HPDE6-E6E7 (cell line): Measurements from ENCODE around the gene POLD3.
"Not testable (repeated sequence)": the region's sequence is repeated elsewhere in the genome, so short reads cannot be mapped to it uniquely, and the experiment has no call there.

Experiments
- DNase-seq: peaks from one replicate; pipeline ENCODE4 v3.0.0; 2011; ENCODE audit warnings: missing footprints; ENCODE audit errors: extremely low spot score

POLD3 gene

DNA sequence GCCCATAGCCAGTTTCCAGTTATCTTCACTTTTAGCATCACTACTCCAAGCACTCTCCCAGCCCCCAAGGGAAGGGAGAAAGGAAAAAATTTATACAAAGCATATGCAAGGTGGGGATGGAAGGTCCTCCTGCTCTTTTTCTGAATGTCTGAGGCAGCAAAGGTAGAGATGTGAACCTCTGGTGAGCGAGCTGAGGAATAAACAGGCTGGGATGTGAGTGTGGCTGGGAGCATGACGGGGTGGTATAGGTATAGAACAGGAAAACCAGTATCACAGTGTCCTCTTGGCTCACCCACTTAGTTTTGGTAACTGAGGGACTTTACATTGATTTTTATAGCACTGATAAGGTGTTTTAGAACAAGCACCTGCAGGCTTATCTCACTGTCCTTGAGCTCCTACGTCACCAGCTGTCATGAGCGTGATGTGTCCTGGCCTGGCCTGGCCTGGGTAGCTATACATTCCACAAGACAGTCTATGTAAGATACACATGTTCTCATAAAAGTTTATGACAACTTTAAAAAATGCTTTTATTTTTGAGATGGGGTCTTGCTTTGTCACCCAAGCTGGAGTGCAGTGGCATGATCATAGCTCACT is 10.3 kb upstream of the POLD3 start:
- no peak for DNase-seq

GRCh38 chr11:74583024-74583624 is 9.3 kb upstream of the POLD3 start:
- no peak for DNase-seq

- not testable (repeated sequence) for DNase-seq
These were observed 1.9 kb upstream of the POLD3 start for GRCh38 chr11:74590492-74590891.

- no peak for DNase-seq
These were observed 330 bp upstream of the POLD3 start for GRCh38 chr11:74592063-74592440.

DNA sequence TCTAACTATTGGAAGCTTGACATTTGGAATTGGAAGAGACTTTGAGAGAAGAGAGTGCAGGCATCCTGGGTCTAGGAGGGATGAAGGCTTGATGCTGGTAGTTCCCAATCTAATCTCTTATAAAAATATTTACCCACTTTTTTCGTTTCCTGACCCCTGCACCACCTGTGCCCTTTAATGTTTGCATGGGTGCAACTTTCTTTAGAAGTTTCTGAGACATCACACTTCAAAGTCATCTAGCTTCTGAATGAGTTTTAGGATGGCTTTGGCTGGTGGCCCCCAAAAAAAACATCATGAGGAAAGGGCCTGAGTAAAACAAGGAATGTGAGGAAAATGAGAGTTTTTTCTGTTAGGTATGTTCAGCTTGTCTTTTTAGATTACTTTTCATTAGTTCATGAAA is 1.1 kb downstream of the POLD3 start:
- no peak for DNase-seq

- no peak for DNase-seq
These were observed 10.5 kb downstream of the POLD3 start for GRCh38 chr11:74602637-74603556.

DNA sequence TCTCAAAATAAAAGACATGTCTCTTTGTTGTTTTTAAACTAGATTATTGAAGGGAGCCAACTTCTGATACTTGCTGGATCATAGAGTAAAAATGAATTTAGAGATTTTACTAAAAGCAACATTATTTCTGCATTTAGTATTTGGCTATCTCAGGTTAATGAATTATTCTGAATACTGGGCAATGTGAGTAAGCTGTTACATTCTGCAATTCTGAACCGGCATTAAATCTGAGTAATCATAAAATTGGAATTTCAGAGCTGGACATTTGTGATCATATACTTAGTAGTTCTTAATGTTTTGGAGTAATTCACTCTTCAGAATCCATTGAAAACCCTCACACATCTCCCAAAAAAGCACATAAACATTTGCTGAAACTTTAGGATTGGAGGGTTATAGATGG is 11.5 kb downstream of the POLD3 start:
- no peak for DNase-seq

- no peak for DNase-seq
These were observed 11.9 kb downstream of the POLD3 start for GRCh38 chr11:74604311-74604710.

DNA sequence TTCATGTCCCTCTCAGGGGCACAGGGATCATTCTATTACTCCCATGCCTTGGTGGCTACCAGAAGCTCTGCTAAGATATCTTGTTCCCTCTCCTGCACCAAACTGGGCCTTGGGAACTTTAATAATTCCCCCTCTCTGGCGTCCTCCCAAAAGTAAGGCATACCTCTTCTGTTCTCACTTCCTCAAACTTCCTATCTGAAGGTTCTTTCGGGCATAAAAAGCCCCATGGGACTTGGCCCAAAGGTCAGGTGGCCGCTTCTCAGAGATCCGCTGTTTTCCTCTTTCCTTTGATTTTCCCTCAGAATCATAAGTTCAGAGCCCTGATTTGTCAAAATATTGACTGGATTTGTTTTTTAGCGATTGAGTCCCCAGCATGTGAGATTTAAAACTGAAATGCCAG is 13.0 kb downstream of the POLD3 start:
- no peak for DNase-seq

GRCh38 chr11:74608431-74608830 is 16.0 kb downstream of the POLD3 start:
- no peak for DNase-seq

- DNase-seq = no peak
These were observed 19.0 kb downstream of the POLD3 start for GRCh38 chr11:74611369-74611861.

DNA sequence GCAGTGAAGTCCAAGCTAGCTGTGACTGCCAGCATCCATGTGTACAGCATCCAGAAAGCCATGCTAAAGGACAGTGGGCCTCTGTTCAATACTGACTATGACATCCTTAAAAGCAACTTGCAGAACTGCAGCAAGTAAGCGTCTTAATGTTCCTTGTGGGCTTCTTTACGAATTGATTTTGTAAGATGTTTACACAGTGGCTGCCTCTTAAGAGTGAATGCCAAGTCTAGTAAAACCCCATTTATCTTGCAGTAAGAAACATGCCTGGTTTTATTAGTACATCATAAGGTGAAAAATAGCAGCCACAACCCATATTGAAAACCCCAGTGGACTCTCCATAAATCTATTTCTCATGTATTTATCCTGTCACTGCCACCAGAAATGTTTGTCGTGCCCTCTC is 20.5 kb downstream of the POLD3 start:
- no peak for DNase-seq

DNA sequence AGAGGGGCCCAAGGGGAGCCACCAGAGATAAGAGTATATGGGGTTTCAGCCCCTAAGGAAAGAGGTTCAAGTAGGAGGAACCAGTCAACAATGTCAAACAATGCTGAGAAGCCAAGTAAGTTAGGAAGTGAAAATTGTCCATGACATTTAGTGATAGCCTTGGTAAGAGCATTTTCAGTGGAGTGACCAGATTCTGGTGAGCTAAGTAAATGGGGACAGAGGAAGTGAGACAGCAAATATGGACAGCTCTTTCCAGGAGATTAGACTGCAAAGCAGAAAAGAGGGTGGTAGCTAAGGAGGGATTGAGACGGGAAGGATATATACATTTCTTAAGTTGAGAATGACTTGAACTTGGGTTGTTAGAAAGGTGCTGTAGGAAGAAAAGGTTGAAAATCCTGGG is 22.9 kb downstream of the POLD3 start:
- DNase-seq = no peak

DNA sequence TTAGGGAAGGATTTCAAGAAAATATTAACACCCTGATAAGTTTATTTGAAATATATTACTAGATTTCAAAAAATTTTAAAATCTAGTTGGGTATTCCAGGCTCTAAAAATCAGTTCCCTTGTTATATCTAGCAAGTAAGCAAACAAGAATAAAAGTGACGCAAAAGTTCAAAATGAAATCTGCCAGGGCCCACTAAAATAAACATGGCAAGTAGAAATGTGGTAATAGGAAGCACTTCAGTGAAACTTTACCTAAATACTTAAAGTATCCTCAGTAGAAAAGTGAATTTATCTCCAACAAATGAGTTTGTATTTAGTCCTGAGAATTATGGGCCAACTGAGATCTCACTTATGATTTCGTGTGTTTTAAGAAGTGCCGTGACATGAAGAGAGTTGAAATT is 23.6 kb downstream of the POLD3 start:
- DNase-seq = no peak

- DNase-seq = no peak
These were observed 28.1 kb downstream of the POLD3 start for GRCh38 chr11:74620531-74620930.

GRCh38 chr11:74626130-74626529 is 33.7 kb downstream of the POLD3 start:
- DNase-seq = no peak

DNA sequence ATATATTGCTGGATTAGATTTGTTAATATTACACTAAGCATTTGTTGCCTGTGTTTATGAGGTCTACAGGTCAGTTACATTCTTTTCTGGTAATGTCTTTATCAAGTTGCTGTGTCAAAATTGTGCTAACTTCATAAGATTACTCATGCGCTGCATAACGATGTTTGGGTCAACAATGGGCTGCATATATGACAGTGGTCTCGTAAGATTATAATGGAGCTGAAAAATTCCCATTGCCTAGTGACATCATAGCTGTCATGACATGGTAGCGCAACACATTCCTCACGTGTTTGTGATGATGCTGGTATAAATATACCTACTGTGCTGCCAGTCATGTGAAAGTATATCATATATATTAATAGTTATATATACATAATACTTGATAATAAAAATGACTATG is 34.2 kb downstream of the POLD3 start:
- DNase-seq = no peak

GRCh38 chr11:74627381-74627780 is 35.0 kb downstream of the POLD3 start:
- no peak for DNase-seq

DNA sequence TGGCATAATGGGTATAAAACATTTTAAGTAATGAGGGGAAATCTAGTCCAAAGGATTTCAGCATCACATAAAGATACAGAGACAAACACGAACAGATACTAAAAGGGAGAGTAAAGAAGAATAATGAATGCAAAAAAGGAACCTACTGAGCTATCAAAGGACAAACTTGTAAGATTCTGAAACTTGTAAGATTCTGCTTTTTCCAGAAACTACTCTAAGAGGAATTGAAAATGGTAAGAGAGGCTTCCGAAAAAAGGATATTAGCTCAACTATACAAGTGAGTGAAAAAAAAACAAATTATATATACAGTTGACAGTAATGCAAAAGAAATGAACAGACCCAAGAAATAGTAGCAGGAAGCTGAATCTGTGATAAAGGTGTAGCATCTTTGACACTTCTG is 37.7 kb downstream of the POLD3 start:
- no peak for DNase-seq

GRCh38 chr11:74633406-74634393 is 41.3 kb downstream of the POLD3 start:
- no peak for DNase-seq

DNA sequence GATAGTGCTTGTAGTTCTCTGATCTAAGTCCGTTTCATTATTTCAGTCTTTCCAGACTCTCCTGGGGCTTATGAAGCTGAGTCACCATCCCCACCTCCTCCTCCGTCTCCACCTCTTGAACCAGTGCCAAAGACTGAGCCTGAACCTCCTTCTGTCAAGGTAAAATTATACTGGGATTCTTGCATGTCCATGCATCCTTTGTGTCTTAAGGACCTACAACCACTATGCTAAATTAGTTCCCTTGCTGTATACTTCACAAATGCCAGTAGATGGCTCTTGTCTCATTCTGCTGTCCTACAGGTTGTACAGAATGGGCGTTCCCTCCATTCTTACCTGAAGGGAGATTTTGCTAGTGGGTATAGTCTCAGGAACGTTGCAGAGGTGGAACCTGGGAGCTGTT is 42.2 kb downstream of the POLD3 start:
- DNase-seq = peak; percentile 79
